COR-L47 (cell line): ENCODE data around the gene MX1.

ENCODE experiments used
- DNase-seq: peaks from one replicate; lab custom pipeline; 2025; lab: John Stamatoyannopoulos, UW

Gene MX1

DNA sequence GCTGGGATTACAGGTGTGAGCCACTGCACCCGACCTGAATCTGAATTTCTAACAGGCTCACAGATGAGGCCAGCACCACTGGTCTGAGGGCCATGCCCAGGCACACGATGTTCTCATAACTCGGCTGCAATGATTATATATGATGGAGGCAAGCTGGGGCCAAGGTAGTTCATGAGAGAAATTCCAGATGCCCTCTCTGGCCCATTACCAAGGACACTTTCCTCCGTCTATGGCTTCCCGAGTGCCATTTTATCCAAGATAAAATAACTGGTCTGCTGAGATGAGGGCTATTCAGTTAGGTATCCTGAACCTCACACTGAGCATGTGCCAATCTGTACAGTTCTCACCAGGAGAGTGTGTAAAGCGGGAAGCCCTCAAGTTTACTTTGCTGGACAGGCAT, 65.4 kb downstream of the MX1 start:
- DNase-seq = no peak

DNA sequence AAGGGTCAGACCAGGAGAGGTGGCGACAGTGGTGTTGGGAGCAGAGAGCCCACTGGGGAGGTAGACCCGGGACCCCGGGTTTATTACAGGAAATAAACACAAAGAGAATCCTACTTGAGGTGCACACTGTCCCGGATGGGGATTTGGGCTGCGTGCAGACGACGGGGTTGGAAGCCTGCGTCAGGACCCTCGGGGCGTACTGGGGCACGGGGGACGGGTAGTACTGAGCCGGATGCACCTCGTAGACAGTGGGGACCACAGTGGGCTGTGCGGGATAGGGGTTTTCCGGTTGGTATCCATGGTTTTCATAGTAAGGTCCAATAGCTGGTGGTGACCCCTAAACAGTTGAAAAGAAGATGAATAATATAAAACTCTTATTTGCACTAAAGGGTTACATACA, 68.2 kb downstream of the MX1 start:
- DNase-seq = no peak

DNA sequence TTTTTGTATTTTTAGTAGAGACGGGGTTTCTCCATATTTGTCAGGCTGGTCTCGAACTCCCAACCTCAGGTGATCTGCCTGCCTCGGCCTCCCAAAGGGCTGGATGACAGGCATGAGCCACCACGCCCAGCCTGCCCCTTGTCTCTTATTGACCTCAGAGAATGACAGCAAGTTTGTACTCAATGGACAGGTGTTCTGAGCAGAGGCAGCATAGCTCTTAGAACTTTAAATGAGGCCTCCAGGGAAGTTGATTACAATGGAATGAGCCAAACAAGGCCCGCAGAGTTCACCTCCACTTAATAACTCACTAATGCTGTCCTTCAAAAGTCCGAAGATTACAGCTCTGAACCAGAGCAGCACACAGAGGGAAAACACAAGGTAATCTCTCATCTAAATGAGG, 71.0 kb downstream of the MX1 start:
- DNase-seq = no peak

DNA sequence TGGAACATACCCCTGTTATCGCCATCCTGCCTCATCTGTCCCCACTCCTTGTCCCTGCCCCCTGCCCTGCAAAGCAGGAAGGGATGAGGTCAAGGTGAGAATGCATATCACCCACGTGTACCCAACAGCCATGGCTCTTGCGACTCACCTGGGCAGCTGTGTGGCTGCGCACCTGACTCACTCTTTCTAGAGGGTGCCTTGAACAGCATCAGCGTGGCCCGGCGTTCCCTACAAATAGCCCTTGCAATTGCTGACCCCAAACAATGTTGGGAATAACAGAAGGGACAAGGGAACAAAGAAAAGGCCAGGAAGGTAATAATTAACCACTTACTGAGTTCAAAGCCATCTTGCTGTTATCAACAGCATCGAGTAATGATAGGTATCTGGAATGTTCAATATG, 71.7 kb downstream of the MX1 start:
- DNase-seq = no peak

DNA sequence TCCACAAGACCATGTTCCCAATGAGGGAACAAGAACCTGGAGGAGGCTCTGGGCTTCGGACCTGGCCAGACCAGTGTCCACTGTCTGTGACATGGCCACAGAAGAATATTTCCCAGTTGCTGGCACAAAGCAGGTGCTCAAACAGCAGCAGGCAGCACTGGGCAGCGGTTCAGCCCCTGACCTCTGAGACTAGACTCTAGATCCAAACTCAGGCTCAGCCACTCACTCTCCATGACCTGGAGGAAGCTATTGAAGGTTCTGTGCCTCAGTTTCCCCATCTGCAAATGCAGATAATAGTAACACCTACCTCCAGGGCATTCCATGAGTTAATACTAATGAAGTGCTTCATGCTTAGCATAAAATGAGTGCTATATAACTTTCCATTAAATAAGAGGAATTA, 73.9 kb downstream of the MX1 start:
- no peak for DNase-seq

DNA sequence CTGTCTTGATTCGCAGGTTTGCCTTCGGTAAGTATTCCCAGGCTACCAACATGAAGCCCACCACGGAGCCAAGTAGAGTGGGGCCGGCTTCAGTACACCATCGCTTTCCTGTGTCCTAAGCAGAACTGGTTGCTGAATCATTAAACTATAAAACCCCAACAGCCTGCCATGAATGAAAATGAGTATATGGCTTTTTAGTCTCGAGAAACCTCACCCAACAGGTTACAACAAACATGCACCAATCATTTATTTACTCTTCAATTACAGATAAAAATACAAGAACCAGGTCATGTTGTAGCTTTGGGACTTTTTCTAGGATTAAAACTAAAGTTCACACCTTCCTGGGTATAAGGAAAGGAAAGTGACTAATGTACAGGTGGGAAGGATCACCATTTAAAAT, 74.3 kb downstream of the MX1 start:
- no peak for DNase-seq

DNA sequence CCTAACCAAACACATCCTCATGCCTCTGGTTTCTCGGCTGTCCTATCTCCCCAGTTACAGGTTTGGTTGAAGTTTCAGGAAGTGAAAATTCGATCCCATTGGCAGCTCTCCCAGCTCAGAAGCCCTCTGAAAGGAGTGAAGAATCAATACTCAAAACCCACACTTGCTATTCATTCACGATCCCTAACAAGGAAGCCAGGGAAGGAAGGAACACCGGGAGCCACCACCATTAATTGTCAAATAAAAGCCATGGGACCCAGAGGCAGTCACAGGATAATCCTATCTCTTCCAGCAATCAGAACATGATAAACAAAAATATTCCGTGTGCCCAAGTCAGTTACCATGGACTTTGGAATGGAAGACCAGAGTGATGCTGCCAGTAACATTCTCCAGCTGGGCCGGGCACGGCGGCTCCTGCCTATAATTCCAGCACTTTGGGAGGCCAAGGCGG, 74.9 kb downstream of the MX1 start:
- DNase-seq = no peak

DNA sequence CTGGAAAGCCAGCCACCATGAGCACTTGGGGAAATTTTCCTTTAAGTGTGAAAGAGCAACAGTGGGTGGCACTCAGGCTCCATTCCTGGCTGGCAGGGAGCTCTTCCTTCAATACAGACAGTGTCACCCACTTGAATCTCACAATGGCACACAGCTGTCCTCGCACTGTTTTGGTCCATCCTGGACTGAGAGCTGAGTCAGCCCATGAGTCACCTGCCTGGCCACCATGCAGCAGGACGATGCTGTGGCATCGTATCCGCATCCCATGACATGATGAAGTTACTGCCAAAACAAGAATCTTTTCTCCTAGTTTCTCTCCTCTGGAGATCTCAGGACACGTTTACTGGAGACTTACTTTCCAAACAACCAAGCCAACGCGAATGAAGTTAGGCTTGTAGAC, 75.9 kb downstream of the MX1 start:
- DNase-seq = no peak

DNA sequence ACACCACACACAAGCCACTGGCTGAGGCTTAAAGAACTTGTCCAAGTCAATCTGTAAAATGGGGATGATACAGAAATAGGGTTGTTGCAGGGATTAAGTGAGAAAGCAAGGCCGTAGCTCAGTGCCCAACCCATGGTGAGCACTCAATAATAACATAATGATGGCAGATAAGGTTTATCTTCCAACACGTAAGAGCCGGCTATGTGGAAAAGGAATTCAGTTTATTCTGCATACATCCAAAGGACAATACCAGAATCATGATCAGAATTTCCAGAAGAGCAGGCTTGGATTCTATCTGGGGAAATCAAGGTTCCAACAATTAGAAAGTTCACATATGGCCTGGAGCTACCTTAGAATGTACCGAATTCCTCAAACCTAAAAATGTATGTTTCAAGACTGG, 77.3 kb downstream of the MX1 start:
- DNase-seq = no peak

DNA sequence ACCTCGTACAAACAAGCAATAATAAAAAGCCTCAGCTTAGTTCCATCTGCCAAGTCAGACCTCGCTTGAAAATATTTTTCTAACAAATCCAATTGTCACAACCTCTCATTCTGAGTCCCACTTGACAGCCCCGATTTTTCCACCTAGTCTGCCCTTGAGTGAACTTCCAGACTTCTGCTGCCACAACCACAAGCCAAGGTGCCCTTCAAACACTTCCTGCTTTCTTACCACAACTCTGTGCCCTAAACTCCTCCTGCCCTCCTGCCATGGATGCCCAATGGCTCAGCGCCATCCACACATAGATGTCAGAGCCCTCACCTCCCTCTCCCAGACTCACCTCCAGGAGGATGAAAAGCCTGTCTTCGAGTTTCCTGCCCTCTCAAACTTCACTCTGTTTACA, 78.0 kb downstream of the MX1 start:
- DNase-seq = no peak

DNA sequence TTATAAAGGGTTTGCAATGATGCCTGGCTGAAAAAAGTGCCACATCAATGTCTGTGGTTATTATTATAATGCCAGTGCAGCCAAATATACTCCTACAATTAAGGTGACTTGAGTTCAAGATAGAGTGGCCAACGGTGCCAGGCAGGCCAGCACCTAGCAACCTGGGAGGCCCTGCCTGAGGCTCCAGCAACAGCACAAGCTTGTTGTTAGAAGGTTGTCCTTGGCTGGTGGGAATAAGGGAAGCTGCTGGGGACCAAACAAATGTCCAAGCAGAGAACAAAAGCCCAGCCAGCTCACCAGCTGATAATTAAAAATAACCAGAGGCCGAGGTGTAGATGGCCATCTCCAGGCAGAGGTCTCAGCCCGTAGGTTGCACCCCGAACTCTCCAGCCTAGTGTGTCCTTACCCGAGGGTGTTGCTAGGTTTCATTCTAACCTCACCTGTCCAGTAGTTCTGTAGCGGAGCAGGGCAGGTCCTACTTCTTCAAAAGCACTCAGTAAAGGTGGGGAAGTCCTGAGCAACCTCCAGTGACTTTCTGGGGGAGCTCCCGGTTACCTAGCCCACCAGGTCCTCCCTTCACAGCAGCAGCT, 80.1 kb downstream of the MX1 start:
- no peak for DNase-seq

DNA sequence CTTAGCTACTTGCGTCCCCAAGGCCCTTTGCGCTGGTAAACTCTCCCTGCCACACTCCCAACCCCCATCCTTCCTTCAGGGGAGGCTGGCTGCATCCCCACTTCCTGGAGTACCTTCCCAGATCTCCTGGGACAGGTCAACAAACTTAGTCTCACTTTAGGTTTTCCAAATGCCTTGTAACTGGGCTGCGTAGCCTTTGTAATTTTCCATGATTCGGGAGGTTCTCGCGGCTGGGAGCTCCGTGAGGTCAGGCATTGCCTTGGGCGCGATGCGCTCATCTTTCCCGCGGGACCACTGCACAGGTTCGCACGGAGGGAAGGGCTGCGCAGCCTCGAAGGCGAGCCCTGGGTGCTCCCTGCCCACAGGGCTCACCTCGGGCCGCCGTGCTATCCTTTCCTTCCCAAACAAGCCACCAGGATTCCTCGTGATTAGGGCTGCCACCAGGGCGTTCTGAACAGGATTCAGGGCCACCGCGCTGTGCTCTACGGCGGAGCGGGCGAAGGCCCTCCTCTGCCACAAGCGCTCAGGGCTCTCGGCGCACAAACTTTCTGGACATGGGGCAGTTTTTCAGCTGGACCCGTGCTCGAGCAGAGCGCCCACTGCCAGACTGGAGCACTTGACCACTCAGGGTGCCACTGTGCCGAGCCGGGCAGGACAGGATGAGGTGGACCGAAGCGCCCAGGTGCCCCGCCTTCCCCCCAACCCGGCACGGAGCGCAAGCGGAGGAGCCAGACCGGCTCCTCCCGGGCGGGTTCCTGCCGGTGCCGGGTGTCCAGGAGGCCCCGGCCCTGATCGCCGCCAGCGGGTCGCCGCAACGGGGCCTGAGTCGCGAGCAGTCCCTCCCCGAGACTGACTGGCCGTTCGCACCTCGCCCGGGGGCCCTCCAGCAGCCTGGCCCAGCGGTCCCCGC, 80.8 kb downstream of the MX1 start:
- no peak for DNase-seq

DNA sequence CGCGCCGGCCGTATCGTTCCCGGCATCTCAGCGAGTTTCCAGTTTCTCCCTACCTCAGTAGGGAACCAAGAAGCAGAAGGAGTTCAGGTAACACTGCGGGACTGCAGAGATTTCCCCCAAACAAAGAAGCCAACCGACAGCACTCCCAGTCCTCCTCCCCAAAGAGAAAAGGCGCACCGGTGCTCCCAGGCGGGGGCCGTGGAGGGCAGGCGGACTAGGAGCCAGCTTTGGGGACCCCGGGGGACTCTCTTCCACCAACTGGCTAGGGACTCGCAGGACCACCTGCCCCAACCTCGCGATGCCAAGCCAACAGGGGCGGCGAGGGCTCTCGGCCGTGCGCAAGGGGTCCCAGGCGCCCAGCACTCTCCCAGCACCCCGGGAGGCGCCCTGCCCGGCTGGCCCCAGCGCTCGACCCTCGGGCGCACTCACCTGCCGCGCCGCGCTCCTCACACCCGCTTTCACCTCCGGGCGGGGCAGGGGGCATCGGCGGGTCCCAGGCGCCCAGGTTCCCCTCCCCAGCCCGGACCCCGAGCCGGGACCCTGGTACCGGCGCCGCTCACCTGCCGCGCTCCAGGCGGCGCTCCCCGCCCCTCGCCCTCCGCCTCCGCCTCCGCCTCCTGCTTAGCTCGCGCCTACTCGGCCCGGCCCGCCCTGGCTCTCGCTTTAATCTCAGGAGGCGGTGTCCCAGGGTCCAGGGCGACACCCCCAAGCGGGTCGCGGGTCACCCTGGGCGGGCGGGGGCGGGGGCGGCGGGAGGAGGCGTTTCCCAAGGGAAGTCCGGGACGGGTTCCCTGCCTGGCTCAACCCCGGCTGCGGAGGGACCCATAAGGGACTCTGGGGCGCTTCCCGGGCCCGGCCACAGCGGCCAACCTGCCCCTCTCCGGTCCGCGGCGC, 81.7 kb downstream of the MX1 start, which contains the start of gene TMPRSS2:
TSS of gene TMPRSS2 (minus strand) at position 638 of the 894 bp plus-strand sequence. CDS start 10,025 bp downstream, outside the sequence.
- DNase-seq = no peak

DNA sequence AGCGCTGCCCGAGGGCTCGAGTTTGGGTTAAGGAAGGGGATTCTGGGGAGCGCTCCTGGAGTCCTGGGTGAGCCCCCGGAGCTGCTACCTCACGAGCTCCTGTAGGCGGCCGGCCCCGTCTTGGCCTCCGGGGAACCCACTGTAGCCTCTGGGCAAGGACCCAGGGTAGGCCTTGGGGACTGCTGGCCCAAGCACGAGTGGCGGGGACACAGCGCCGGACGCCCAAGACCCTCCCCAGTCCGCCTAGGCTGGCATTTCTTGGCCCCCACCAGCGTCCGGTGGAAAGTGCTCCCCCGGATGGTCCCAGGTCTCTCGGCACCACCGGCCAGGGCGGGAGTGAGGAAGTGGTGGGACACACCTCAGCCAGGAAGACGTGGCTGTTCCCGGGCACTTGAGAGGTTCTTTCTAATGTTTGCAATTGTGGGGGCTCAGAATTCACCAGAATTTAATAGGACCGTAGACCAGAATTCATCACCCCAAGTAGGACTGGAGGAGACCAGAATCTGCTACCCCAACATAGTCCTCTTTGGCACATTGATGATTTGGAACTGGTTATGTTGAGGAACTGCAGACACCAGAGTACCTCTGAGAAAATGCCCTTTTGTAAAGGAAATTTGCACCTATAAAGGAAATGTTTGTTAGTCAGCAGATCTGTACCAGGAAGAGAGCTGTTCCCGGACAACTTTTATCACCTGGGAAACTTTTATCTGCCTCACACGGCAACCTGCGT, 82.5 kb downstream of the MX1 start:
- no peak for DNase-seq
